Activated T-cell treated with anti-CD3 and anti-CD28 coated beads, Interleukin-2, amount 50 U/mL, for 48 hours (primary cell): ENCODE measurements around the gene BIN1.

Source experiments
- DNase-seq, 2 experiments: peaks; one replicate each; pipeline ENCODE4 v3.0.0-alpha.2; 2020

BIN1 gene

DNA sequence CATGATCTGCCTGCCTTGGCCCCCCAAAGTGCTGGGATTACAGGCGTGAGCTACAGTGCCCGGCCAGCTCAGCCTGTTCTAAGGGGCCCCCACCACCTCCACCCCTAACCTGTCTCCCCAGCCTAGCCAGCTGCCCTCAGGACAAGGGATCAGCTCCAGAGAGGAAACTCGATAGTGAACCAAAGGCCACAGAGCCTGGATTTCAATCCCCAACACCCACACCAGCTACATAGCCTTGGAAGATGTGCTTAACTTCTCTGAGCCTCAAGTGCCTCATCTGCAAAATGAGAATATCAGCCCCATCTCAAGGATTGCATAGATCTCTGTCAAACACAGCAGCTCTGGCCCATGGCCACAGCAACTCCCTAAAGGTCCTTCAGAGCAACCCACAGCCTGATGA lies 32.0 kb downstream of the BIN1 start:
- no peak for DNase-seq

DNA sequence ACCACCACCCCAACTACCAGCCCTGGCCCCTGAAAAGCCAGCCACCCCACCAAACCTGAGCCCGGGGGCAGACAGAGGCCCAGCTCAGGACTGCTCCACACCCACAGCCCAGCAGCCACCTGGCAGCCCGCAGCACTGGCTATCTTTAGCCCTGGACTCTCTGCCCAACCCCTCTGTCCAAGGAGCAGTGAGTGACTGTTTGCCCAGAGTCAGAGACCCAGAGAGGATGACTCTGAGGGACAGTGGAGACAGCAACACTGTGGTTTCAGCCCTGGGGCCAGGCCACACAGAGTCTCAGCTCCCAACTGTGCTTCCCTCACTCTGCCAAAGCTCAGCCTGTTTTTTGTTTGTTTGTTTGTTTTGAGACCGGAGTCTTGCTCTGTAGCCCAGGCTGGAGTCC lies 32.6 kb downstream of the BIN1 start:
- DNase-seq: no peak

DNA sequence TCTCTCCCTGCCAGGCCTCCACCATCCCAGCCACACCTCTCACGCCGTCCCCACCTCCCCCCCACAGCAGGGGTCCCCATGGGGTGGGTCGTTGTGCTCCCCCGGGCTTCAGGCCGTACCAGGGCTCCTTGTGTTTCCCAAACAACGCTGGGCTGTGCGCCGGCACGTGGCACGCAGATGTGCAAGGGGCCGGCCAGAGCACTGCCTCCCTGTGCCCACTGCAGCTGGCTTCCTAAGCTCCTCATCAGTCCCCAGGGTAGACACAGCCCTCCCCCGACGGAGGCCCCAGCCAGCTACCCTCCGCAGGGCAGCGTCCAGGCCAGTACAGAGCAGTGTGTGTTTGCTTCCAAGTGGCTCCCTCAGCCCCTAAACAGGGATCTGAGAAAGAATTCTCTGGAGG lies 34.0 kb downstream of the BIN1 start:
- DNase-seq: no peak

DNA sequence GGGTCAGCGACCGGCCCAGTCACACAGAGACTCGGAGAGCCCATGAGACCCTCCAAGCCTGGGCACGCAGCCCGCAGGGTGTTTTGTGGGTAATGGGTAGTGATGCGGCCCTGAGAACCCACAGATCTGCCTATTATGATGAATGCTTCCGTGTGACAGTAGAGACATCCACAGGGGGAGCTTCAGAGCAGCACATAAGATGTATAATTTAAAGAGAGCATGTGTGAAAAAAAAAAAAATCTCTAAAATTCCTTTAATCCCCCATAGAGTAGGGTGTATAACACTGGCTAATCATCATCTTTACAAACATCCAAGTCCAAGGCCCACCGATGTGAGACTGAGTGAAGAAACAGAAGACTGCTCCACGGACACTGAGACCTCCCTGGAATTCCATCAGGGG lies 34.6 kb downstream of the BIN1 start:
- DNase-seq: no peak

DNA sequence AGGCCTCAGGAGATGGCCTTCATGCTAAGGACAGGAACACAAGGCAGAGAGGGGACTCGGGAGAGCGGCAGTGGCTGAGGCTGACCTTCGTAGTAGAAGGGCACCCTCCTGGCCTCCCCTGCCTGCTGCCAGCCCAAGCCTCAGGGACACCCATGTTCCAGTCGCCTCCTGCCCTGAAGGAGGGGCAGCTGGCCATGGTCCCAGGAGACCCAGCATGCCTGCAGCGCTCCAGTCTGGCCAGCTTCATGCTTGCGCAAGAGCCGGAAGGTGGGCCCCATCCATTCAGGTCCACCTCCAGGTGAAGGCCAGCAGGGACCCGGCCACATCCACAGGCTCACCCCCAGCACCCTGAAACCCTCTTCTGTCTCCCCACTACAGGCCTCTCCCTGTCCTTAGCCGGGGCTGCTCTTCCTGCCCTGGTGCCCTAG lies 35.0 kb downstream of the BIN1 start:
- no peak for DNase-seq

DNA sequence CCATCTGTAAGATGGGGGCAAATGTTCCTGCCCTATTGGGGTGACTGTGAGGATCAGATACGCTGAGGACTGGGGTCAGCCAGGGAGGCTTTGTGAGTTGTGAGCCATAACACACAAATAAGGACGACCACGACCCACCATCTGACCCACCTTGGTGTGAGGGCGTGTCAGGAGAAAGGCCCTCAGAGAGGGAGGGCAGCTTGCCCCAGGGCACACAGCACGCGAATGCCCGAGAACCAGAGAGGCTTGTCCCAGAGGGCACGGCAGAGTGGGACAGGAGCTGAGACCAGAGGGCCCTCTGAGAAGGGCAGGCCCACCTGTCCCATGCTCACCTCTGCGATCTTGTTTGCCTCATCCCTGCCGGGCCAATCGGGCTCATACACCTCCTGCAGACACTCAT lies 36.7 kb downstream of the BIN1 start:
- no peak for DNase-seq

DNA sequence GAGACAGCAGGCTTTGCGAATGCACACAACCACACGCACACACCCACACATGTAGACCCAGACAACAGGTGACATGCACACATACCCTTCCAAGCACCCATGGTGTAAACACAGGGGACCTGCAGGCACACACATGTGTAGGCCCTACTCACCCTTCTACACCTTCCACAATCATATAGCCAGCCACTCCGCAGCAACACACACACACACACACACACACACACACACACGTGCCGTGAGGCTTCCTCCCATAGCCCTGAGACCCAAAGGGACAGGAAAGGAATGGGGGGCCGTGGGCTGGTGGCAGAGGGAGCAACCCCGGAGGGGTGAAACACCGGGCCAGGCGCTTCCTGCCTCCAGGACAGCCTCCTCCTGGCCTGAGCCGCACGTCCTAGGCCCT lies 37.4 kb downstream of the BIN1 start:
- DNase-seq: no peak

DNA sequence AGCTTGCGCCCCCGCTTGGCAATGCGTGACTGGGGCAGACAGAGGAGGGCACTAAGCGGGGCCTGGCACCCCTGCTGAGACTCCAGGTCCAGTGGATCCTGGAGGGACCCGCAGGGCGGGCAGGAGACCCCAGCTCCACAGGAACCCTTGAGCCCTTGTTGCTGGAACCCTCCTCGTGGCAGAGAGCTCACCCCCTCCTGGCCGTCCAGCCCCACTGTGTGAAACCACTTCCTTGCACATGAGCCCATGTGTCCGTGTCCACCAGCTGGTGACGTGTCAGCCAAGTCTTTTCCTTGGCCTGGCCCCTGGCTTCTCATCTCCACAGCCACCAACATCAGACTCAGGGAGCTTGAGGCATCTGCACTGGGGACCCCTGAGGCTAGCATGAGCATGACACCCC lies 38.0 kb downstream of the BIN1 start:
- no peak for DNase-seq

DNA sequence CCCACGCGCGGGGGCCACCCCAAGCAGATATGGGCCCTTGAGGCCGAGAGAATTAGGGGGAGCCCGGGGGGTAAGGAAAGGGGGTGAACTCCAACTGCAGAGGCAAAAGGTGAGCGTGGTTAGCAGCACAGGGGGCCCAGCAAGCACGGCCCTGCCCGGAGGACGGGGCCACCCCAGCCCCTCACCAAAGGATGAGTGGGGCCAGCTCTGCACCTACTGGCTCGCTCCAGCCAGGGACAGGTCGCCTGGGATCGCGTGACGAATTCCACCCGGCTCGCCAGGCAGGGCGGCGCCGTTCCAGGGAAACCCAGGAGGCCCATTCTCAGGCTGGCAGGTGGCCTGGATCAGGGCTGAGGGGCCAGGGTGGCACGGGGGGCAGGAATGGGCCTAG lies 38.6 kb downstream of the BIN1 start:
- DNase-seq: no peak

DNA sequence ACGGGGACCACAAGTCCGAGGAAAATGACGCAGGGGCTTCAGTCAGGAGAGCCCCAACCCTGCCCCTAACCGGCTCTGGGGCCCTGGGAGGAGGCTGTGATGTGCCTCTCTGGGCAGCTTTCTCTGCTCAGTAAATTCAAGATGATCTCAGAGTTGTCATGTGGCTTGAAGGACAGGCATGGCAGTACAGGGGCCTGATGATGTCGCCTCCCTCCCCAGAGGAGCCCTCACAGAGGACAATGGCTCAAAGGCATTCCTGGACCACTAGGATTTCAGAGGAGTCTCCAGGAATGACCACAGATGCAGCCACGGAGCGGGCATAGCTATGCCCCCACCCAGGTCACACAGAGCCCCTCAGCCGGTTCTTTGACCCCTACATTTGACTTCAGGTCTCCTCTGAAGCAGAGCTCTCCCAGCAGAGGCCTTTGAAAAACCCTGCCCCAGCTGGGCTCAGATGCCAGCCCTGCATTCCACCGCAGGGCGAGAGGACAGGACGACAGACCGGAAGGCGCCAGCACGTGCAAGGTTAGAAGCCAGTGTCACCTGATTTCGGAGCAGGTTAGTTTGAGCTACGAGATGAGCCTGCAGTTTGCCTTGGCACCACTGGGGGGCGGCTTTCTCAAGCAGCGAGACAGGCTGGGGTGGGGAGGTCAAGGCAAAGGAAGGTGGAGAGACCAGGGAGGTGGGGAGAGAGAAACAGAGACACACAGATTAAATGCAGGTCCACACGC lies 39.2 kb downstream of the BIN1 start:
- DNase-seq: peak; percentile 84 to 86

DNA sequence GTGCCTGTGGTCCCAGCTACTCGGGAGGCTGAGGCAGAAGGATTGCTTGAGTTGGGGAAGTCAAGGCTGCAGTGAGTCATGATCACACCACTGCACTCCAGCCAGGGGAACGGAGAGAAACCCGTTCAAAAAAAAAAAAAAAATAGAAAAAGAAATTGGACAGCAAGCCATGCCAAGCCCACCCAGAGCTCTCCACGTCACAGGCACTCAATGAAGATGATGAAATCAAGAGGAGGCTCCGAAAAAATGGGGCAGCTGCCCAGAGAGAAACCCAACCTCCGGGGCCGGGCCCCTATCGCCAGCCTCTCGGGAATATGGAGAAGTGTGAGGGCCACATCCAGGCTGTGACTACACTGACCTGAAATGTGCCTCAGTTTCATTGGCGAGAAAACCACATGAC lies 40.0 kb downstream of the BIN1 start:
- no peak for DNase-seq

DNA sequence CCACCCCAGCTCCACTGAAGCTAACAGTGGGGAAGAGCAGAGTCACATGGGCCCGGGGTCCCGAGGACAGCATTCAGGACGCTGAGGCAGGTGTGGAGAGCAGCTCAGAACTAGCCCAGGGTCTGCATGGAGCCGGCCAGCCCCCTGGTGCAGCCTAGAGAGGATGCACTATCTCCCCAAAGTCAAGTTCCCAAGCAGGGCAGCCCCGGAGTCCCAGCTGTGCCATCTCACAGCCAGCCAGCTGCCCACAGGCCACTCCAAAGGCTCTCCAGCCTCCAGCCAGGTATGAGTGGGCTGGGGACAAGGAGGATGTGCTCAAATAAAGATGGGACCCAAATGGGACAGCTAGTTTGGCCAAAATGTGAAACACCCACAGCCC lies 41.0 kb downstream of the BIN1 start:
- no peak for DNase-seq

DNA sequence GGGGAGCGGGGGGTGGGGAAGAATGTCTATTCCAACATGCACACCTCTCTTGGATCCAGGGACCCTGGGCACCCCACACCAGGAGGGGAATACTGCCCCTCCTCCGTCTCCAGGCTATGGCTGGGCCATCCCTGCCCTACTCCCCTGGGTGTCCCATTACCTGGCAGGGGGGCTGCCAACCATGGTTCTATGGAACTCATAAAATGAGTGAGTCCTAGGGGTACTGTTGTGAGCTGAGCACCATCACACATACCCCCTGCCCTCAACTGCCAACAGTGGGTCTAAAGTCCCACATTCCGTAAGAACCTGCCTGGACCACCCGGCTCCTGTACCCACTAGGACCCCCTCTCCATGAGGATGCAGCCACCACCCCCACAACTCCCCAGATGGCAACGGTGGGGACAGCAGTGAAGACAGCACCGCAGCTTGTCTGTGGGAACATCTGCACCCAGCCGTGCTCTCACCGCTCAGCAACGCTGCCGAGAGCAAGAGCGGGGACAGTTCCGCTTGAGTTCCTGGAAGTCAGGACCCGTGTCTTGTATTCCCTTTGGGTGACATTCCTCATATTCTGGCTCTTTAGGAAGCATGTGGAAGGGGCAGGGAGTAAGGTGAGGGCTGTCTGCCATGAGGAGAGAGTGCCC lies 41.5 kb downstream of the BIN1 start:
- no peak for DNase-seq

DNA sequence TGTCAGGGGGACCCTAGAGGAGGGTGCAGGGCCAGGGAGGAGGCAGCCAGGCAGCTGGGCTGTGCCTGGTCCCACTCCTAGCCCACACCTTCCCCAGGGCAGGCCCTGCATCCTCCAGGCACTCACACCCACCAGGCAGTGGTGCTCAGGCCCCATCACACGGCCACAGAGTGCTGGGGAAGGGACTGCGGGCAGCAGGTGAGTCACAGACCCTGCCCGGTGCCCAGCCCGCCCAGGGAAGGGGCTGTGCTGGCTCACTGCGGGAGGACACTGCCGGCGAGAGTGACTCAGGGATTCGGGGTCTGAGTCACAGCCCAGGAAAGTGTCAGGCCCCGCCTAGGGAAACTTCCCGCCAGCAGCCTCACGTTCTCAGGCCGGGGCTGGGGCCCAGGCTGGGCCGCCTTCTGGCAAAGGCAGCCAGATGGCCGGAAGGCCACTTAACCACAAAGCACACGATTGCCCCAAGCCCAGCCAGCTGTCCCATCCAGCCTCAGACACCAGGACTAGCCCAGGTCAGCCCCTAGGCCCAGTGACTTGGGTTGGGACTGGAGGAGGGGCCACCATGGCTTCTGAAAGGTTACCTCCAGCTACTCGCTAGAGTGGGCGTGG lies 42.2 kb downstream of the BIN1 start:
- DNase-seq: peak; percentile 88 to 91

DNA sequence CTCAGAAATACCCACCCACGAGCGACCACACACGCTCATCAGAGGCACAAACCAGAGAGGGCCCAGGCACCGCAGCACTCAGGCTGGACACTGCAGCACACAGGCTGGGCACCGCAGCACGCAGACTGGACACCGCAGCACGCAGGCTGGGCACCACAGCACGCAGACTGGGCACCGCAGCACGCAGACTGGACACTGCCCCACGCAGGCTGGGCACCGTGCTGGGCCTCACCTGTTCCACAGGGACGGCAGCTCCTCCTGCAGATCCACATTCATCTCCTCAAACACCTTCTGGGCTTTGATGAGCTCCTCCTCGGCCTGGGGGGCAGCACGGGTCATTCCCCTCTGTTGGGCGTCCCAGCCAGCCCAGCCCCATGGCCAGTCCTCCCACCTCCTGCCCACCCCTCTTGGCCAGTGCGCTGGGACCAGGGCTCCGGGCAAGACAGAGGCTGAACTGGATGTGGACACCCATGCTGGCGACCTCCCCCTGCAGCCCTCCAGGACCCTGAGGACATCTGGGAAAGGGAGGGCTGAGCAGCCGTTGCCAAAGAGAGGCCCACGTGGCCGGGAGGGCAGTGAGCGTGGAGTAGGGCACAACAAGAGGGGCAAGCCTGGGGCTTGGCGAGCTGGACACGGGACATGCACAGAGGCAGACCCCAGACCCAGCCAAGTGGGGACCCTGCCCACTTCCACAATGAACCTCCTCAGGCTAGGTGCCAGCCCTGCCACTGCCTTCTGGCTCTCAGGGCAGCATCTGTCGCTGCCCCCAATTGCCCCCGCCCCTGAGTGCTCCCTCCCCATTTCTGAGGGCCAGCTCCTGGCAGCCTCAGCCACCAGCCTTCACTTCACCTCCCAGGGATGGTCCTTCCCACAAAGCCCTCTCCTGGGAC lies 43.0 kb downstream of the BIN1 start:
- no peak for DNase-seq

DNA sequence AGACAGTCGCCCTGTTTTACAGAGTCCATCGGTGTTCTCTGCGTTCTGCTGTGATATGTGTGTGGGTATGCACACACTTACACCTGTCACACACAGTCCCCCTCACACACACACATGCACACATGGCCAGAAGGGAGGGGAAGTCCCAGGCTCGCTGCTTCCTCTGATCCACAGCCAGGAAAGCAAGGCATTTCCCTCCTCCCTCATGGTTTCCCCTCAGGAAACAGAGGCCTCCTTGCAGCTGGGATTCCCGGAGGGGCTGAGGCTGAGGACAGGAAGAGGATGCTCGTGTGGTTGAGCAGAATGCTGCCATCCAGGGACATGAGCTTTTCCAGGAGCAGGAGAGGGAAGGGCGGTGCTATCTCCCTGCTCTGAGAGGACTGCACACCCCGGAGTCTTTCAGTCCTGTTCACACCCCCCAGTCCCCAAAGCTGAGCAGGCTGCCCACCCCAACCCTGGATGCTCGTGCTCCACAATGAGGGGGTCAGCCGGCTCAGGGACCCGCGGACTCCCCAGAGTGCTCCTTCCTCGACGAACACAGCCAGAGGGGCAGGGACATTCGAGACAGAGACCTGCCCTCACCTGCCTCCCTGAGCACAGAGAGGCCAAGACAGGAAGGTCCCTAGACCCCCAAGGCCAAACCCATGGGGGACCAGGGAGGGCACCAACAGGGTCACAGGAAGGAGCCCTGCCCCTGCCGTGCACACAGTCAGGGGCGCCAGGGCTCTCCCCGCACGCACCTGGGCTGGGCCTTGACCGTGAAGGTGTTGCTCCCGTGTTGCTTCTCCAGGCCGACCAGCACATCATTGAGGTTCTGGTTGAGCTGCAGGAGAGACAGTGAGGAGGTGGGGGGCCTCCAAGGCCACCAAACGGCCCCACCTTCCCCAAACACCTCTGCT lies 45.3 kb downstream of the BIN1 start:
- no peak for DNase-seq

DNA sequence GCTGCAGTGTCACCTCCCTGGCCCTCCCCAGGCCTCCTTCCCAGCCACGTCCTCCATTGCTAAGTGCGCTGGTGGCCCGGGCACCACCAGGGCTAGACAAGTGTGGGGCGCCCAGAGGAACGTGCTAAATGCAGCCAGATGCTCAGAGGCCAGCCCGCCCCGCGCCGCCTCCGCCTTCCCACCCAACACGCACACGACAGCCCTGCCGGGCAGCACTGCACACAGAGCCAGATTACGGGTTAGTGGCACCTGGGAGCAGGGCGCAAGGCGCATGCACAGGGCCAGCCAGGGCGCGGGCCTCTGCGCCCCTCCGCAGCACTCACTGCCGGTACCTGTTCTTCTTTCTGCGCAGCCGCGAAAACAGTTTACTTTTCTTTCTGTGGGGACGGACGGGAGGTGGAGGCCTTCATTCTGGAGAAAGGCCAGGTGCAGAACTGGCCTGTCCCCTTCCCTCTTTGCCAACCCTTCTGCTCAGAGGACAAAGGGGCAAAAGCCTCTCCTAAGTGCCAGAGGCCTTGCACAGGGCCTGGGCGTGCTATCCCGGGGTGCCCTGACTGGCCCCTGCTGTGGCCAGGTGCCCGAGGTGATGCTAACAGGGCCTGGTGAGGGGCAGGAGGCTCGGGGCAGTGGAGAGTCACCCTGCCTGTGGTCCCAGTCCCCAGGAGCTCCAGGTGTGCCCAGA lies 46.5 kb downstream of the BIN1 start:
- DNase-seq: no peak

DNA sequence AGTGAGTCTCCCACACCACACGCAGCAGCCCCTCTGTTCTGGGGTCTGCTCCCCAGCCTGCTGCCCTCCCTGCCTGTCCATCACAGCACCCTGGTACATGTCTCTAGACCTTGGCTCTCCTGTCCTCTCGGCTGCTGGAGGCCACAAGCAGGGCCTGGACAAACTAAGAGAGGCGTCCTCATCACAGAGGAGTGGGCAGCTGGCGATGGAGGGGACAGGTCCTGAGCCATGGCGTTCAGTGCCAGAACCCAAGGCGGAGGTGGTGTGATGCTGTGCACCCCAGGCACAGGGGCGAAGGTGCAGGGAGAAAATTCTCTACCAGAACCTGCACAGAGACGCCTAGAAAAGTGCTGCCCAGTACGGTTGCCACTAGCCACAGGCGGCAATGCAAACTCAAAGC lies 47.4 kb downstream of the BIN1 start:
- DNase-seq: no peak

DNA sequence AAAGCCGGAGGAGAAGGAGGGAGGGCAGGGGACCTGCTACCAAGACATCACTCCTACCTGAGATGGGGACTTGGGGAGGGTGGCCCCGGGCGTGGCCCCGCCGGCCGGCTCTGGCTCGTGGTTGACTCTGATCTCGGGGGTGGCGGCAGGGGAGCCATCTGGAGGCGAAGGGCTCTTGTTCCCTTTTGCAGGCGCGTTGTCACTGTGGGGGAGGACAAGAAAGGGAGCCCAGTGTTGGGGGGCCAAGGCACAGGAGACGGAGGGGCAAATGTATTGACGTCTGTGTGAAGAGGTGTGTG lies 48.1 kb downstream of the BIN1 start:
- no peak for DNase-seq

DNA sequence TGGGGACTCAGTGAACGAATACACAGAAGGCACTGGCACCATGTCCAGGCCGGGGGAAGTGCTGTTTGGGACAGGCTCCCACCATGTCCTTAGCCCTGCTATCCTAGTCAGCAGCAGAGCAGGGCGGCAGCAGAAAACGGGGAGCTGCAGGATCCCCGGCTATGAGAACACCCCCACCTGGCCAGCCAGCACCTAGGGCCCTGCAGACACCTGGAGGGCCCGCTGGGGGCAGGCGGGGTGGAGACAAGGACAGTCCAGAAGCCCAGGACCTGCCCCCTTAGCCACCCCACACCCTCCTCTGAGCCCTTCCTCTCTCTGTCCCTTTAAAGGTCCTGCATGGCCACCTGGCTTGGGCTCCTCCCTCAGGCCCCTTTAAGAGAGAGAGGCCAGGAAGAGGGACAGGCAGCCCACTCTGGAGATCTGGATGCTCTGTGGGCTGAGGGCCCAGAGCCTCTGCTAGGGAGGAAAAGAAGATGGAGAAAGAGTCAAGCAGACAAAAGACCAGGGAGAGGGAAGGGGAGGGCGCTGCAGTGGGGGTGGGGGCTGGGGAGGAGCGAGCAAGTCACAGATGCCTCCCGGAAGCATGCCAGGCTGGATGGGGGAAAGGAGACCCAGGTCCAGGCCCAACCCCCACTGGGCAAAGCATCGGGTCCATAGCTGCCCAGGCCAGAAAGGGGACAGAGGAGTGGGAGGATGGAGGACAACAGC lies 48.6 kb downstream of the BIN1 start:
- DNase-seq: no peak
